ENCODE measurements around the gene ICAM1.
"Not testable (repeated sequence)": the region's sequence is repeated elsewhere in the genome, so short reads cannot be mapped to it uniquely, and the experiment has no call there.

The ICAM1 gene

GRCh38 chr19:10230861-10231611, 39.9 kb upstream of the ICAM1 start, which contains the start of gene S1PR2:
Gene S1PR2 (minus strand): TSS chr19:10231331. CDS start chr19:10224905, 6,426 bp downstream.
- Histone ChIP-seq H3K79me2 (ENCODE audit: control insufficient read depth, insufficient read depth, low read length) (no peaks in the 10 kb centered on the region), H3K23ac (ENCODE audit: low read length) (peak within 1 kb of the TSS; percentile 76), H2BK15ac (replicated peaks; ENCODE audit: low read depth) (no peak within 1 kb of the TSS), H2BK5ac (ENCODE audit: low read length) (no peak within 1 kb of the TSS), H2BK120ac (ENCODE audit: low read depth, low read length) (no peak within 1 kb of the TSS), H3K18ac (ENCODE audit: low read length) (peak within 1 kb of the TSS; percentile 43), H3K4me1 (ENCODE audit: control insufficient read depth, low read depth, low read length) (no peaks in the 10 kb centered on the region), H4K5ac (ENCODE audit: low read length) (no peak within 1 kb of the TSS), H3K4me2 (ENCODE audit: low read length) (peak within 1 kb of the TSS; percentile 91), H3K56ac (ENCODE audit: low read length) (peak within 1 kb of the TSS; percentile 95), H3K36me3 (ENCODE audit: control insufficient read depth, insufficient read depth, low read length) (no peaks in the 10 kb centered on the region), H3K79me1 (ENCODE audit: low read length) (peaks cover 2% of the 10 kb centered on the region), H3K9ac (ENCODE audit: low read length) (peak within 1 kb of the TSS; percentile 82), H3K27me3 (ENCODE audit: insufficient read depth, low read length, poor library complexity) (no peaks in the 10 kb centered on the region), H3K4ac (ENCODE audit: low read depth, low read length) (peak within 1 kb of the TSS; percentile 9), H2AK5ac (ENCODE audit: low read length) (no peak within 1 kb of the TSS), H3K27ac (ENCODE audit: low read depth, low read length) (no peak within 1 kb of the TSS), H3K4me3 (ENCODE audit: low read length) (peak within 1 kb of the TSS; percentile 65), H4K8ac (ENCODE audit: low read depth, low read length) (peak within 1 kb of the TSS; percentile 28)
- DNase-seq = peak; percentile 89
- WGBS (ENCODE audit: extremely low coverage, insufficient coverage, low lambda C conversion rate) = no CpG with 5 or more reads among the region's 73 CpGs

- no peak overlapping the region for H3K4ac ChIP-seq (ENCODE audit: low read depth, low read length)
- no peak overlapping the region for H3K4me3 ChIP-seq (ENCODE audit: low read length)
- no peak overlapping the region for H3K18ac ChIP-seq (ENCODE audit: low read length)
- no peak overlapping the region for H2AK5ac ChIP-seq (ENCODE audit: low read length)
- no peak overlapping the region for H3K27ac ChIP-seq (ENCODE audit: low read depth, low read length)
- peak overlapping the region; percentile 28 for H4K8ac ChIP-seq (ENCODE audit: low read depth, low read length)
- no peaks in the 10 kb centered on the region for H3K79me2 ChIP-seq (ENCODE audit: control insufficient read depth, insufficient read depth, low read length)
- H3K56ac ChIP-seq (ENCODE audit: low read length) = peak overlapping the region; percentile 75
- WGBS (ENCODE audit: extremely low coverage, insufficient coverage, low lambda C conversion rate) = no CpG with 5 or more reads among the region's 8 CpGs
- no peaks in the 10 kb centered on the region for H3K36me3 ChIP-seq (ENCODE audit: control insufficient read depth, insufficient read depth, low read length)
- peaks cover 2% of the 10 kb centered on the region for H3K79me1 ChIP-seq (ENCODE audit: low read length)
- DNase-seq = no peak
- no peak overlapping the region for H2BK120ac ChIP-seq (ENCODE audit: low read depth, low read length)
- H3K4me1 ChIP-seq (ENCODE audit: control insufficient read depth, low read depth, low read length) = no peaks in the 10 kb centered on the region
- no peak overlapping the region for H4K5ac ChIP-seq (ENCODE audit: low read length)
- H2BK15ac ChIP-seq (replicated peaks; ENCODE audit: low read depth) = no peak overlapping the region
- H3K9ac ChIP-seq (ENCODE audit: low read length) = peak overlapping the region; percentile 10
- H3K4me2 ChIP-seq (ENCODE audit: low read length) = peak overlapping the region; percentile 3
- no peak overlapping the region for H3K23ac ChIP-seq (ENCODE audit: low read length)
- no peaks in the 10 kb centered on the region for H3K27me3 ChIP-seq (ENCODE audit: insufficient read depth, low read length, poor library complexity)
- no peak overlapping the region for H2BK5ac ChIP-seq (ENCODE audit: low read length)
These were observed 39.2 kb upstream of the ICAM1 start for GRCh38 chr19:10231612-10232228.

GRCh38 chr19:10233946-10234345, 37.0 kb upstream of the ICAM1 start:
- no peak overlapping the region for H2AK5ac ChIP-seq (ENCODE audit: low read length)
- H3K4me1 ChIP-seq (ENCODE audit: control insufficient read depth, low read depth, low read length) = no peaks in the 10 kb centered on the region
- no peaks in the 10 kb centered on the region for H3K79me2 ChIP-seq (ENCODE audit: control insufficient read depth, insufficient read depth, low read length)
- no peak overlapping the region for H3K4ac ChIP-seq (ENCODE audit: low read depth, low read length)
- no peaks in the 10 kb centered on the region for H3K79me1 ChIP-seq (ENCODE audit: low read length)
- H4K5ac ChIP-seq (ENCODE audit: low read length) = no peak overlapping the region
- no peak for DNase-seq
- no peak overlapping the region for H3K27ac ChIP-seq (ENCODE audit: low read depth, low read length)
- WGBS (ENCODE audit: extremely low coverage, insufficient coverage, low lambda C conversion rate) = no CpG with 5 or more reads among the region's 4 CpGs
- H4K8ac ChIP-seq (ENCODE audit: low read depth, low read length) = no peak overlapping the region
- no peak overlapping the region for H2BK120ac ChIP-seq (ENCODE audit: low read depth, low read length)
- H2BK5ac ChIP-seq (ENCODE audit: low read length) = no peak overlapping the region
- no peak overlapping the region for H3K56ac ChIP-seq (ENCODE audit: low read length)
- no peak overlapping the region for H3K4me2 ChIP-seq (ENCODE audit: low read length)
- H3K36me3 ChIP-seq (ENCODE audit: control insufficient read depth, insufficient read depth, low read length) = no peaks in the 10 kb centered on the region
- H3K23ac ChIP-seq (ENCODE audit: low read length) = no peak overlapping the region
- no peak overlapping the region for H3K4me3 ChIP-seq (ENCODE audit: low read length)
- no peak overlapping the region for H2BK15ac ChIP-seq (replicated peaks; ENCODE audit: low read depth)
- no peaks in the 10 kb centered on the region for H3K27me3 ChIP-seq (ENCODE audit: insufficient read depth, low read length, poor library complexity)
- no peak overlapping the region for H3K18ac ChIP-seq (ENCODE audit: low read length)
- no peak overlapping the region for H3K9ac ChIP-seq (ENCODE audit: low read length)

GRCh38 chr19:10235003-10235402, 35.9 kb upstream of the ICAM1 start:
- no peak overlapping the region for H3K4me3 ChIP-seq (ENCODE audit: low read length)
- H3K27ac ChIP-seq (ENCODE audit: low read depth, low read length) = no peak overlapping the region
- no peak overlapping the region for H4K5ac ChIP-seq (ENCODE audit: low read length)
- H3K9ac ChIP-seq (ENCODE audit: low read length) = no peak overlapping the region
- no peak overlapping the region for H2AK5ac ChIP-seq (ENCODE audit: low read length)
- H3K4ac ChIP-seq (ENCODE audit: low read depth, low read length) = no peak overlapping the region
- no peaks in the 10 kb centered on the region for H3K79me1 ChIP-seq (ENCODE audit: low read length)
- no peak for DNase-seq
- no CpG with 5 or more reads among the region's 4 CpGs for WGBS (ENCODE audit: extremely low coverage, insufficient coverage, low lambda C conversion rate)
- no peak overlapping the region for H3K56ac ChIP-seq (ENCODE audit: low read length)
- H2BK120ac ChIP-seq (ENCODE audit: low read depth, low read length) = no peak overlapping the region
- H3K36me3 ChIP-seq (ENCODE audit: control insufficient read depth, insufficient read depth, low read length) = no peaks in the 10 kb centered on the region
- H3K18ac ChIP-seq (ENCODE audit: low read length) = no peak overlapping the region
- H3K27me3 ChIP-seq (ENCODE audit: insufficient read depth, low read length, poor library complexity) = no peaks in the 10 kb centered on the region
- no peaks in the 10 kb centered on the region for H3K4me1 ChIP-seq (ENCODE audit: control insufficient read depth, low read depth, low read length)
- H2BK15ac ChIP-seq (replicated peaks; ENCODE audit: low read depth) = no peak overlapping the region
- no peak overlapping the region for H4K8ac ChIP-seq (ENCODE audit: low read depth, low read length)
- no peak overlapping the region for H3K23ac ChIP-seq (ENCODE audit: low read length)
- H3K79me2 ChIP-seq (ENCODE audit: control insufficient read depth, insufficient read depth, low read length) = no peaks in the 10 kb centered on the region
- no peak overlapping the region for H2BK5ac ChIP-seq (ENCODE audit: low read length)
- no peak overlapping the region for H3K4me2 ChIP-seq (ENCODE audit: low read length)

- not testable (repeated sequence) for H3K4me2 ChIP-seq (ENCODE audit: low read length); H4K5ac ChIP-seq (ENCODE audit: low read length); H3K18ac ChIP-seq (ENCODE audit: low read length); H4K8ac ChIP-seq (ENCODE audit: low read depth, low read length); DNase-seq; H2BK5ac ChIP-seq (ENCODE audit: low read length); H3K4me1 ChIP-seq (ENCODE audit: control insufficient read depth, low read depth, low read length); H3K4ac ChIP-seq (ENCODE audit: low read depth, low read length); H3K23ac ChIP-seq (ENCODE audit: low read length); H2BK120ac ChIP-seq (ENCODE audit: low read depth, low read length); H3K79me2 ChIP-seq (ENCODE audit: control insufficient read depth, insufficient read depth, low read length); H3K79me1 ChIP-seq (ENCODE audit: low read length); H3K56ac ChIP-seq (ENCODE audit: low read length); H2AK5ac ChIP-seq (ENCODE audit: low read length); H3K27ac ChIP-seq (ENCODE audit: low read depth, low read length); H3K36me3 ChIP-seq (ENCODE audit: control insufficient read depth, insufficient read depth, low read length); H3K4me3 ChIP-seq (ENCODE audit: low read length); H2BK15ac ChIP-seq (replicated peaks; ENCODE audit: low read depth); H3K9ac ChIP-seq (ENCODE audit: low read length); H3K27me3 ChIP-seq (ENCODE audit: insufficient read depth, low read length, poor library complexity)
- no CpG with 5 or more reads among the region's 7 CpGs for WGBS (ENCODE audit: extremely low coverage, insufficient coverage, low lambda C conversion rate)
These were observed 35.5 kb upstream of the ICAM1 start for GRCh38 chr19:10235409-10235808.

Data from mesendoderm (in vitro differentiated cells).